ENCODE measurements around the gene EPB41L5. TPM values are rescaled to one million over a fixed set of nuclear protein-coding genes. Genes with fewer than 3 reads are reported as not detected.

The EPB41L5 gene
- total and polyA plus RNA-seq, 9 of the 15 experiments (the other 6 are each of a cell fraction or from before 2014, with no cell fraction given): 2.3 to 14.1 (median 8.2) TPM

GRCh38 chr2:120227111-120227991 is 214.5 kb downstream of the EPB41L5 start (continued):
- TF ChIP-seq ARID4B (CRISPR knock-in tag; IDR thresholded peaks at IDR 0.05) (0 out of 2 replicates have a peak, but pooled peaks have one; percentile 32), HDAC1 (IDR thresholded peaks at IDR 0.05) (peak in 1 of 2 experiments; percentile 54; a peak in 1 of 4 replicates), ZBTB7A (IDR thresholded peaks at IDR 0.05; ENCODE audit: borderline replicate concordance, control insufficient read depth, low read depth, low read length) (peak; percentile 33; the same call in 1 of the 2 replicates), ZNF780A (CRISPR knock-in tag; IDR thresholded peaks at IDR 0.05) (no peak), HDAC2 (IDR thresholded peaks at IDR 0.05) (peak; percentile 57; the same call in 1 of the 2 replicates), L3MBTL2 (IDR thresholded peaks at IDR 0.05) (peak; percentile 77), MAFG (tag; conservative IDR thresholded peaks at IDR 0.05) (no peak), SRSF3 (IDR thresholded peaks at IDR 0.05; ENCODE audit: insufficient read depth, low read length) (no peak), PKNOX1 (IDR thresholded peaks at IDR 0.05) (peak; percentile 52), GABPB1 (CRISPR knock-in tag; IDR thresholded peaks at IDR 0.05) (no peak), ARID1B (IDR thresholded peaks at IDR 0.05) (peak; percentile 50; the same call in 1 of the 2 replicates), ZNF740 (CRISPR knock-in tag; IDR thresholded peaks at IDR 0.05) (peak; percentile 86), ZNF740 (tag; IDR thresholded peaks at IDR 0.05) (0 out of 4 replicates have a peak, but pooled peaks of 1 of the 2 experiments have one; percentile 38), EGR1 (conservative IDR thresholded peaks at IDR 0.05) (no peak), TAF9B (IDR thresholded peaks at IDR 0.05; ENCODE audit: partially characterized antibody) (no peak), TCF3 (CRISPR knock-in tag; IDR thresholded peaks at IDR 0.05) (peak; percentile 65), E2F3 (CRISPR knock-in tag; IDR thresholded peaks at IDR 0.05) (no peak), RBM34 (IDR thresholded peaks at IDR 0.05; ENCODE audit: borderline replicate concordance, insufficient read depth, low read length) (no peak), SMAD3 (CRISPR knock-in tag; conservative IDR thresholded peaks at IDR 0.05) (no peak)
- TF ChIP-seq, protein P1, sequence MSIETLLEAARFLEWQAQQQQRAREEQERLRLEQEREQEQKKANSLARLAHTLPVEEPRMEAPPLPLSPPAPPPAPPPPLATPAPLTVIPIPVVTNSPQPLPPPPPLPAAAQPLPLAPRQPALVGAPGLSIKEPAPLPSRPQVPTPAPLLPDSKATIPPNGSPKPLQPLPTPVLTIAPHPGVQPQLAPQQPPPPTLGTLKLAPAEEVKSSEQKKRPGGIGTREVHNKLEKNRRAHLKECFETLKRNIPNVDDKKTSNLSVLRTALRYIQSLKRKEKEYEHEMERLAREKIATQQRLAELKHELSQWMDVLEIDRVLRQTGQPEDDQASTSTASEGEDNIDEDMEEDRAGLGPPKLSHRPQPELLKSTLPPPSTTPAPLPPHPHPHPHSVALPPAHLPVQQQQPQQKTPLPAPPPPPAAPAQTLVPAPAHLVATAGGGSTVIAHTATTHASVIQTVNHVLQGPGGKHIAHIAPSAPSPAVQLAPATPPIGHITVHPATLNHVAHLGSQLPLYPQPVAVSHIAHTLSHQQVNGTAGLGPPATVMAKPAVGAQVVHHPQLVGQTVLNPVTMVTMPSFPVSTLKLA (conservative IDR thresholded peaks at IDR 0.05): peak in 1 of 2 experiments; percentile 55; a peak in 3 of 4 replicates
